SK-N-SH (cell line): ENCODE measurements around the gene WNT1.

ENCODE experiments used
- EZH2phosphoT487 ChIP-seq: fragments of 200-600 bp; sonication (generic); IDR thresholded peaks from 2 replicates; pipeline ENCODE4 v1.6.1; 2017; ENCODE audit warnings: low read depth, mixed run types, mild to moderate bottlenecking, antibody characterized with exemption, moderate library complexity, borderline replicate concordance
- GABPA ChIP-seq: IDR thresholded peaks from 2 replicates; pipeline ENCODE4 v1.4.0; 2012; ENCODE audit warnings: low read depth, mild to moderate bottlenecking
- JUND ChIP-seq: IDR thresholded peaks from 2 replicates; pipeline ENCODE4 v1.4.0; 2012
- TF ChIP-seq, protein P1 (sequence below): fragments of 200-600 bp; sonication (generic); IDR thresholded peaks from 2 replicates; pipeline ENCODE4 v1.6.1; 2017; ENCODE audit warnings: antibody characterized with exemption, mild to moderate bottlenecking, moderate library complexity
- TF ChIP-seq, protein P2 (sequence below): IDR thresholded peaks from 2 replicates; pipeline ENCODE4; 2012

DNA sequence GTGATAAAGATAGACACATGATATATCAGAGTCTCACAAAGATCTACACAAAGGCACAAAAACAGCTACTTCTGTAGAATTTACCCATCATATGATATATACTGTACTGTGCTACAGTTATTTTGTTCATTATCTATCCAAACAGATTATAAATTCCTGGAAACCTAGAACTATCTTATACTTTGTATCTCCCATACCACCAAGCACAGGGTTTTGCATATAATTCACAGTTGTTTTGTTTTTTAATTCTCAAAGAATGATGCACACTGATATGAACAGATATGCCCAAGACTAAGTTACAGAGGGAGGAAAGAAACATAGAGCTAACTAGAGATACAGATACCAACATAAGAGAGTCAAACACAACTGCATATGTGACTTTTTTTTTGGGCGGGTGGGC lies 37.1 kb downstream of the WNT1 start:
- TF ChIP-seq, protein P1, sequence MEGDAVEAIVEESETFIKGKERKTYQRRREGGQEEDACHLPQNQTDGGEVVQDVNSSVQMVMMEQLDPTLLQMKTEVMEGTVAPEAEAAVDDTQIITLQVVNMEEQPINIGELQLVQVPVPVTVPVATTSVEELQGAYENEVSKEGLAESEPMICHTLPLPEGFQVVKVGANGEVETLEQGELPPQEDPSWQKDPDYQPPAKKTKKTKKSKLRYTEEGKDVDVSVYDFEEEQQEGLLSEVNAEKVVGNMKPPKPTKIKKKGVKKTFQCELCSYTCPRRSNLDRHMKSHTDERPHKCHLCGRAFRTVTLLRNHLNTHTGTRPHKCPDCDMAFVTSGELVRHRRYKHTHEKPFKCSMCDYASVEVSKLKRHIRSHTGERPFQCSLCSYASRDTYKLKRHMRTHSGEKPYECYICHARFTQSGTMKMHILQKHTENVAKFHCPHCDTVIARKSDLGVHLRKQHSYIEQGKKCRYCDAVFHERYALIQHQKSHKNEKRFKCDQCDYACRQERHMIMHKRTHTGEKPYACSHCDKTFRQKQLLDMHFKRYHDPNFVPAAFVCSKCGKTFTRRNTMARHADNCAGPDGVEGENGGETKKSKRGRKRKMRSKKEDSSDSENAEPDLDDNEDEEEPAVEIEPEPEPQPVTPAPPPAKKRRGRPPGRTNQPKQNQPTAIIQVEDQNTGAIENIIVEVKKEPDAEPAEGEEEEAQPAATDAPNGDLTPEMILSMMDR: no peak
- TF ChIP-seq EZH2phosphoT487: no peak
- TF ChIP-seq, protein P2, sequence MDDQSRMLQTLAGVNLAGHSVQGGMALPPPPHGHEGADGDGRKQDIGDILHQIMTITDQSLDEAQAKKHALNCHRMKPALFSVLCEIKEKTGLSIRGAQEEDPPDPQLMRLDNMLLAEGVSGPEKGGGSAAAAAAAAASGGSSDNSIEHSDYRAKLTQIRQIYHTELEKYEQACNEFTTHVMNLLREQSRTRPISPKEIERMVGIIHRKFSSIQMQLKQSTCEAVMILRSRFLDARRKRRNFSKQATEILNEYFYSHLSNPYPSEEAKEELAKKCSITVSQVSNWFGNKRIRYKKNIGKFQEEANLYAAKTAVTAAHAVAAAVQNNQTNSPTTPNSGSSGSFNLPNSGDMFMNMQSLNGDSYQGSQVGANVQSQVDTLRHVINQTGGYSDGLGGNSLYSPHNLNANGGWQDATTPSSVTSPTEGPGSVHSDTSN: no peak
- no peak for TF ChIP-seq GABPA
- no peak for TF ChIP-seq JUND
